K562 (cell line): Measurements from ENCODE around the gene MRM2. TPM values are rescaled to one million over a fixed set of nuclear protein-coding genes. Genes with fewer than 3 reads are reported as not detected.

Experiments
- ATAC-seq: fragments of 200-7000 bp; cut with Tn5 transposase; 3 replicates; pipeline ENCODE4 v1.9.1; 2020; ENCODE audit warnings: moderate library complexity
- BruUV-seq: library from RNA; stranded (reverse); fragments of 400-500 nt; replicated peaks from 2 replicates; lab custom pipeline; 2021; lab: Mats Ljungman, UMichigan
- CTCF ChIA-PET: fragments of 300-600 bp; formaldehyde crosslinking; extraction: SDS; loops from one replicate; lab custom pipeline; 2021; ENCODE audit warnings: low intra/inter-chr PET ratio; lab: Yijun Ruan, JAX
- POLR2A ChIA-PET: fragments of 300-600, 350-650 bp; sonication (Branson Sonifier 250); formaldehyde crosslinking; extraction: SDS; loops from one replicate; lab custom pipeline; 2021; ENCODE audit warnings: antibody characterized with exemption, inconsistent platforms; lab: Yijun Ruan, JAX
- DNase-seq, 4 experiments: peaks; one replicate each; pipeline versions ENCODE4 v3.0.0 to v3.0.0-alpha.2; 2011 to 2018; ENCODE audit warnings: low spot score in 3 of 4, mixed read lengths in 3 of 4; ENCODE audit errors: extremely low read depth in 1 of 4
- FAIRE-seq: peaks from 2 replicates; lab custom pipeline; 2011; peaks lifted over from hg19 to GRCh38; lab: Jason Lieb, UNC
- H2AFZ ChIP-seq: 2 replicates; pipeline ENCODE4 v1.6.0; 2011; ENCODE audit warnings: low read depth, low read length, control low read depth, inconsistent platforms
- H3K27ac ChIP-seq: fragments of 200-600 bp; 3 replicates; pipeline ENCODE4 v1.8.0; 2011; ENCODE audit warnings: low read depth, mild to moderate bottlenecking, control low read depth, inconsistent platforms, low read length, moderate library complexity, mixed read lengths; ENCODE audit errors: extremely low read depth
- H3K27me3 ChIP-seq, 2 experiments: fragments of 300-600 bp in 1 of 2; 2 replicates in 1 of 2; 3 replicates in 1 of 2; pipeline versions ENCODE4 v1.6.0 to v1.8.0; 2011; ENCODE audit warnings: inconsistent platforms in 2 of 2, low read length in 2 of 2, mild to moderate bottlenecking in 1 of 2, mixed read lengths in 1 of 2, moderate library complexity in 1 of 2; ENCODE audit not compliant: control insufficient read depth in 2 of 2, insufficient read depth in 2 of 2
- H3K36me3 ChIP-seq: fragments of 300-600 bp; 3 replicates; pipeline ENCODE4 v1.8.0; 2011; ENCODE audit warnings: mild to moderate bottlenecking, low read length, inconsistent platforms; ENCODE audit not compliant: control insufficient read depth, insufficient read depth
- H3K4me1 ChIP-seq, 2 experiments: fragments of 200-600 bp in 1 of 2; replicated peaks in 1 of 2; 2 replicates in 1 of 2; 3 replicates in 1 of 2; pipeline versions ENCODE4 v1.5.1 to v1.8.0; 2011; ENCODE audit warnings: inconsistent platforms in 2 of 2, low read length in 2 of 2, mild to moderate bottlenecking in 1 of 2, mixed read lengths in 1 of 2, moderate library complexity in 1 of 2; ENCODE audit not compliant: control insufficient read depth in 2 of 2, insufficient read depth in 2 of 2
- H3K4me2 ChIP-seq: 2 replicates; pipeline ENCODE4 v1.6.1; 2011; ENCODE audit warnings: low read length, control low read depth, inconsistent platforms, mixed read lengths; ENCODE audit not compliant: insufficient read depth
- H3K4me3 ChIP-seq: fragments of 200-600 bp; sonication (generic), shearing (Covaris generic); 2 replicates; pipeline ENCODE4 v1.5.1; 2016; ENCODE audit warnings: control low read depth, inconsistent platforms
- H3K79me2 ChIP-seq: fragments of 200-600 bp; 3 replicates; pipeline ENCODE4 v1.8.0; 2011; ENCODE audit warnings: low read length, inconsistent platforms; ENCODE audit not compliant: control insufficient read depth, insufficient read depth
- H3K9ac ChIP-seq, 2 experiments: 2 replicates each; pipeline versions ENCODE4 v1.6.0 to v1.6.1; 2011; ENCODE audit warnings: low read depth in 2 of 2, low read length in 2 of 2, control low read depth in 1 of 2, inconsistent platforms in 1 of 2, mild to moderate bottlenecking in 1 of 2, mixed read lengths in 1 of 2; ENCODE audit not compliant: insufficient read depth in 1 of 2
- H3K9me1 ChIP-seq: one replicate; pipeline ENCODE4 v1.6.0; 2011; ENCODE audit warnings: inconsistent platforms, mild to moderate bottlenecking, low read length, moderate library complexity; ENCODE audit not compliant: control insufficient read depth, insufficient read depth
- H3K9me3 ChIP-seq: replicated peaks from 2 replicates; pipeline ENCODE4 v1.5.1; 2011; ENCODE audit warnings: low read depth, low read length, inconsistent platforms; ENCODE audit not compliant: control insufficient read depth, insufficient read depth
- H4K20me1 ChIP-seq: replicated peaks from 2 replicates; pipeline ENCODE4 v1.6.1; 2011; ENCODE audit warnings: low read length, inconsistent platforms, mixed read lengths; ENCODE audit not compliant: control insufficient read depth, insufficient read depth
- GABPB2 ChIP-seq: fragments of 250-450 bp; sonication (Bioruptor Pico); conservative IDR thresholded peaks from 2 replicates; pipeline ENCODE4 v1.5.1; 2021; ENCODE audit warnings: mild to moderate bottlenecking
- ZNF740 ChIP-seq, 3 experiments: fragments of 200-800 bp in 1 of 3; sonication (Bioruptor generic) in 1 of 3; sonication (generic) in 1 of 3; formaldehyde crosslinking in 1 of 3; IDR thresholded peaks; 2 replicates each; pipeline versions ENCODE4 v1.6.1 to v1.8.0; 2016 to 2022; ENCODE audit warnings: mild to moderate bottlenecking in 2 of 3, missing compliant biosample characterization in 2 of 3, missing genetic modification characterization in 2 of 3, missing genetic modification reagents in 1 of 3
- WGBS: fragments of 100-300 bp; shearing (Covaris generic); methylation state at CpG from one replicate; pipeline ENCODE4 v1.1.6; 2016; ENCODE audit warnings: low coverage, mixed read lengths; ENCODE audit not compliant: insufficient coverage; ENCODE audit errors: missing lambda C conversion rate; 5-methylcytosine and 5-hydroxymethylcytosine counted together
- in situ Hi-C: fragments of 300-500 bp; cut with MboI; formaldehyde crosslinking; loops from 4 replicates; pipeline ENCODE4 v1.15.0; 2018; ENCODE audit warnings: inconsistent platforms, mixed read lengths
- intact Hi-C: fragments of 100-400 bp; cut with micrococcal nuclease; formaldehyde crosslinking; loops from 2 replicates; pipeline ENCODE4 v1.14.2; 2022
- polyA plus RNA-seq, 8 experiments: library from polyadenylated mRNA; depleted of rRNA in 4 of 8; stranded (reverse) in 5 of 8; unstranded in 3 of 8; fragments of >200 nt; fragmentation: Nextera tagmentation in 2 of 8; fragmentation: Illumina TruSeq in 1 of 8; extraction: Ambion mirVana in 2 of 8; extraction: Trizol in 1 of 8; gene quantifications; 2 replicates each; pipeline versions ENCODE4 v1.2.1 to v1.2.3, GENCODE V29; 2011 to 2014; ENCODE audit warnings: inconsistent platforms in 1 of 8, missing spikeins in 1 of 8
- total RNA-seq, 7 experiments: library from RNA; depleted of rRNA in 6 of 7; stranded (reverse); fragments of >200 nt in 6 of 7; fragmentation: Illumina TruSeq in 2 of 7; extraction: Trizol in 2 of 7; gene quantifications; 2 replicates each; pipeline versions ENCODE4 v1.2.1 to v1.2.3, GENCODE V29; 2011 to 2021; ENCODE audit warnings: low replicate concordance in 1 of 7

The MRM2 gene
- total and polyA plus RNA-seq, 9 of the 15 experiments (the other 6 are each of a cell fraction or from before 2014, with no cell fraction given) = 32.4 to 116 (median 50.5) TPM

DNA sequence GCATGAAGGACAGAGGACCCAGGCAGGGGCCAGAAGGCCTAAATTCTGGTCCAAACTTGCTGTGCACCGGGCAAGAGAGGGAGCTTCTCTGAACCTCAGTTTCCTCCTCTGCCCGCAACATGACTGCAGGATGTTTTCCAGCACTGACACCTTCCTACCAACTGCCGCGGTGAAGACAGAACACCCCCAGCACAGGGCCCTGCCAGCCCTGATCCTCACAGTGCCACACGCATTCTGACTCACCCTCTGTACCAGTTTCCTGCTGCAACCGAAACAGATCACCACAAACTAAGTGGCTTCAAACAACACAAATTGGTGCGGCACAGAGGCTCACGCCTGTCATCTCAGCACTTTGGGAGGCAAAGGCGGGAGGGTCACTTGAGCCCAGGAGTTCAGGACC is 27.4 kb downstream of the MRM2 start:
- TF ChIP-seq ZNF740 (CRISPR knock-in tag; IDR thresholded peaks at IDR 0.05) (0 out of 2 replicates have a peak, but pooled peaks have one; percentile 21), ZNF740 (tag; IDR thresholded peaks at IDR 0.05) (no peak), GABPB2 (CRISPR knock-in tag) (no peak)
- TF ChIP-seq, all 486 proteins: peak for 1
- no peak overlapping the region for H2AFZ ChIP-seq
- intact Hi-C loops = no loop called here
- no peaks in the 10 kb centered on the region for H3K27me3 ChIP-seq
- H3K4me1 ChIP-seq = peaks cover 0 to 5% of the 10 kb centered on the region in 2 experiments; a peak in 1 of 5 replicates
- WGBS = 96% methylated on average over 9 of the region's 9 CpGs
- H3K4me3 ChIP-seq = no peak overlapping the region
- no peak overlapping the region for H3K27ac ChIP-seq
- H3K9me1 ChIP-seq = no peaks in the 10 kb centered on the region
- 0 out of 2 replicates have a peak, but pooled peaks cover 2% of the 10 kb centered on the region for H3K9me3 ChIP-seq
- no TSS peak for BruUV-seq
- no peaks in the 10 kb centered on the region for H3K79me2 ChIP-seq
- ATAC-seq (no peak), DNase-seq (no peak), FAIRE-seq (no peak)
- in situ Hi-C loops = no loop called here
- CTCF ChIA-PET = no interaction called here
- POLR2A ChIA-PET = interaction anchor here (0.6 to 0.9 kb wide), 2 partner anchors 20 to 284 kb away, joined by 3 read pairs; no protein-coding TSS in a partner anchor
- no peak overlapping the region for H3K4me2 ChIP-seq
- H4K20me1 ChIP-seq = no peaks in the 10 kb centered on the region
- no peak overlapping the region for H3K9ac ChIP-seq
- H3K36me3 ChIP-seq = peaks cover 76% of the 10 kb centered on the region; the same call in 2 of the 3 replicates
